GM19043 (cell line): ENCODE data around the gene SEC23B.
"Not testable (repeated sequence)": the region's sequence is repeated elsewhere in the genome, so short reads cannot be mapped to it uniquely, and the experiment has no call there.

Experiments used
- ATAC-seq: cut with Tn5 transposase; IDR thresholded peaks from one replicate; pipeline ENCODE4 v1.9.1; 2021; ENCODE audit warnings: low read depth; ENCODE audit not compliant: unreplicated experiment

Gene SEC23B

DNA sequence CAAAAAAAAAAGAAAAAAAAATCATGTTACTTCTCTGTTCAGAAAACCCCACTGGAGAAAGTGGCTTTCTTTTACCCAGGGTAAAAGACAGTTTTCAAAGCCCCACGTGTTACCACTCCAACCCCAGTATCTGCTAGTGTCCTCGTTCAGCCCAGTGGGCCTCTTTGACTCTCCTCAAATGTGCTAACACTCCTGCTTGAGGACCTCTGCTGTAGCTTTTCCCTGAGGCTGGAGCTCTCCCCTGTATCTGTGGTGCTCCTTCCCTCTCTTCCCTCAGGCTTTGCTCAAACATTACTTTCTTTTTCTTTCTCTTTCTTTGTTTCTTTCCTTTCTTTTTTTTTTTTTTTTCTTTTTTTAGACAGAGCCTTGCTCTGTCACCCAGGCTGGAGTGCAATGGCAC lies 15.3 kb downstream of the SEC23B start:
- no peak for ATAC-seq

DNA sequence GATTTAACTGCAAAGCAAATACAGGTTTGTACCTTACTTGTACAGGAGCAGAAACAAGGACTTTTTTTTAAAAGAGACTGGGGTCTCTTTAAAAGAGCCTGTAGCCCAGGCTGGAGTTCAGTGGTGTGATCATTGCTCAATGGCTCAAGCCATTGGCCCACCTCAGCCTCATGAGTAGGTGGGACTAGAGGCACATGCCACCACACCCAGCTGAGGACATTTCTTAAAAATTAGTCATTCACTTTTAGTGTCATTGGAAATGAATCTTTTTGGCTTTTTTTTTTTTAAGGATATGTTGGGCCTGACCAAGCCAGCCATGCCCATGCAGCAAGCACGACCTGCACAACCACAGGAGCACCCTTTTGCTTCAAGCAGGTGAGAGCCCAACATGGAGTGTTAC lies 16.9 kb downstream of the SEC23B start:
- no peak for ATAC-seq

DNA sequence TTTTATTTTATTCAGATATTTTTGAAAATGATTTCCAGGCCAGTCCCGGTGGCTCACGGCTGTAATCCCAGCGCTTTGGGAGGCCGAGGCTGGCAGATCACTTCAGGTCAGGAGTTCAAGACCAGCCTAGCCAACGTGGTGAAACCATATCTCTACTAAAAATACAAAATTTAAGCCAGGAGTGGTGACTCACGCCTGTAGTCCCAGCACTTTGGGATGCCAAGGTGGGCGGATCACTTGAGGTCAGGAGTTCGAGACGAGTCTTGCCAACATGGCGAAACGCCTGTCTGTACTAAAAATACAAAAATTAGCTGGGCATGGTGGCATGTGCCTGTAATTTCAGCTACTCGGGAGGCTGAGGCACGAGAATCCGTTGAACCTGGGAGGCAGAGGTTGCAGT lies 19.0 kb downstream of the SEC23B start:
- ATAC-seq, result not testable (repeated sequence)

DNA sequence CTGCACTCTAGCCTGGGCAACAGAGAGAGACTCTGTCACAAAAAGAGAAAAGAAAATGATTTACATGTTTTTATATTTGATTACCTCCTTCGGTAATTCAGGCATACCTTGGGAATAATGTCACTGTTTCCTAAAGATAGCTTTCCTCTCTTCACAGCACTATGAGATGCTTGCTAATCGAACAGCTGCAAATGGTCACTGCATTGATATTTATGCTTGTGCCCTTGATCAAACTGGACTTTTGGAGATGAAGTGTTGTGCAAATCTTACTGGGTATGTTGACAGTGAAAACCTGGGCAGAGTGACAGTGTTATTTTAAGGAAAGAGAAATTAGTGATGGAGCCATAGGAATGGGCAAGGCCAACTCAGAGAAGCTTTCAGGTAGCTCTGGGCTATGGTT lies 19.6 kb downstream of the SEC23B start:
- ATAC-seq, result no peak

GRCh38 chr20:18527836-18528235 lies 20.1 kb downstream of the SEC23B start:
- ATAC-seq, result no peak

DNA sequence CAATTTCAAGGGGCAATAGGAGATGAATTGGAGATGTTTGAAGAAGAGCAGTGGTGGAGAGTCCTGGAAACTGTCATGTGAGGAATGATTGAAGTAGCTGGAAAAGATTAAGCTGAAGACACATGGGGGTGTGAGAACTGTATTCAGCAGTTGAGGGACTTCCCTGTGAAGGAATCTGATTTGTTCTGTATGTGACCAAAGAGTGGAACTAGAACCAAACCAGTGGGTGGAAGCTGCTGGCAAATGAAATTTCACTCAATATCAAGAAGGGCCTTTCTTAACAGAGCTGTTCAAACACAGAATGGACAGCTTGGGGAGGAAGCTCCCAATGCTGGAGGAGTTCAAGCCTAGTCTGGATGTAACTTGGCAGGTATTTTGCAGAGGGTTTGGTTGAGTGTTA lies 21.3 kb downstream of the SEC23B start:
- no peak for ATAC-seq

DNA sequence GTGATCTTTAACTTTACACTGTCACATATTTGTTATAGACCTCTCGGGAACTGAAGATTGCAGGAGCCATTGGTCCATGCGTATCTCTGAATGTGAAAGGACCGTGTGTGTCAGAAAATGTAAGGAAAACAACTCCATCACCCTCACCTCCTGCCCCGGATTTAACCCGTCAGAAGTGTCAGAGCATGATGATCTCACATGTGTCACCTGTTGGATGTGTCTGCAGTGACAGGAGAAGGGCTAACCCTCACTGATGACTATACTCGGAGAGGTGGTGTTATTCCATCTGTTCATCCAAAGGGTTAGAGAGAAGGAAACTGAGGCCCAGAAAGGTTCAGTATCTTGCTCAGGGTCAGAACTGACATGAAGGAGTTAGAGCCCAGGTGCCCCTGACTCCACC lies 24.9 kb downstream of the SEC23B start:
- ATAC-seq, result no peak

- ATAC-seq, result no peak
Observed at GRCh38 chr20:18533491-18533890, 25.8 kb downstream of the SEC23B start.

DNA sequence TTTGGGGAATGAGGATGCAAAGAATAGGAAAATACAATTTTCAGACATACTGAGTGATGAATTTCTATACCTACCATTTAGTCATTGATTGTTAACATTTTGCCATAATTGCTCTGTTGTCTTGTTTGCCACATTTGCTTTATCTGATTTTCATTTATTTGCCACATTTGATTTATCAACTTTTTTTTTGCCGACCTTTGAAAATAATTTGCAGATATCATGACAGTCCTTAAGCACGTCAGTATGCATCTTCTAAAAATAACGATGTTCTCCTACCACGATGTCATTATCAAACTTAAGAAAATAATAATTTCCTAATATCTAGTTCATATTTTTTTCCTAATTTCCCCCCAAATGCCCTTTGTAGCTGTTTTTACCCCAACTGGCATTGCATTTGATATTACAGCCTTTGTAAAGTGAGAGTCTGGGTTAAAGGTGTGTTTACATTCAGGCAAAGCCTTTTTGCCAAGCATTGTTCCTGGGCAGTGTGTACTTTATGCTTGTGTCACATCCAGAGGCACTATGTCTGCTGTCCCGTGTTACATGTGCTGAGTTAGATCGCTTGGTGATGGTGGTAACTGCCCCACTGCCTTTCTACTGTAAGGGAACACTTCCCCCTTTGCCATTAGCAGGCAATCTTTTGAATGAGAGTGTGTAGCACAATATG lies 26.4 kb downstream of the SEC23B start:
- no peak for ATAC-seq

GRCh38 chr20:18537651-18538050 lies 29.9 kb downstream of the SEC23B start:
- no peak for ATAC-seq

DNA sequence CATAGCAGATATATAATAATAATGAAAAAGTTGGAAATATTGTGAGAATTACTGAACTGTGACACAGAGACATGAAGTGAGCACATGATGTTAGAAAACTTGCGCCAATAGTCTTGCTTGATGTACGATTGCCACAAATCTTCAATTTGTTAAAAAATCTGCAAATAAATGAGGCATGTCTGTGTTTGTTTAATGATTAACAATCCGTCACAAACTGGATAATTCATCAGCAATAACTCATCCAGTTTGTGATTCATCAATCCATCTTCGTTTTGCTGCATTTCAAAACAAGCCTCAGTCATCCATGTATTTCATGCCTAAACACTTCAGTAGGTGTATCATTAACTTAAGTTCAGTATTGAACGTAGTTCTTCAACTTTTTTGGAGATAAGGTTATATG lies 34.0 kb downstream of the SEC23B start:
- ATAC-seq, result no peak

GRCh38 chr20:18543216-18543615 lies 35.5 kb downstream of the SEC23B start:
- no peak for ATAC-seq

GRCh38 chr20:18543932-18544331 lies 36.2 kb downstream of the SEC23B start:
- no peak for ATAC-seq

DNA sequence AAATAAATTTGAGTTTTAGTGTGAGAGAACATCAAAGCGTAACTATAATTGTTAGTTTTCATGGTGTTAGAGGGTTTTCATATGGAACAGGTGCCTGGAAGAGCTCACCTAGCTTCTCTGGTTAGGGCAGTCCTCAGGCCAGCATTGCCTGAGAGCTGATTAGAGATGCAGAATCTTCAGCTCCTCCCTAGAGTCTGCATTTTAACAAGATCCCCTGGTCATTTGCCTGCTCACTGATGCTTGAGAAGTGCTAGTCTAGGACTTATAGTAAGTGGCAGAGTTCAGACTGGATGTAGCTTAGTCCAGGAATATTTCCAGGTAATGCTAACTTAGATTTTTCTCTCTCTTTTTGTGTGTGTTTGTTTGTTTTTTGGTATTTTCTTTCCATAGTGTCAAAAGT lies 37.8 kb downstream of the SEC23B start:
- ATAC-seq, result no peak

- ATAC-seq, result no peak
Observed at GRCh38 chr20:18548465-18548864, 40.7 kb downstream of the SEC23B start.

GRCh38 chr20:18553746-18554145 lies 46.0 kb downstream of the SEC23B start:
- ATAC-seq, result no peak

DNA sequence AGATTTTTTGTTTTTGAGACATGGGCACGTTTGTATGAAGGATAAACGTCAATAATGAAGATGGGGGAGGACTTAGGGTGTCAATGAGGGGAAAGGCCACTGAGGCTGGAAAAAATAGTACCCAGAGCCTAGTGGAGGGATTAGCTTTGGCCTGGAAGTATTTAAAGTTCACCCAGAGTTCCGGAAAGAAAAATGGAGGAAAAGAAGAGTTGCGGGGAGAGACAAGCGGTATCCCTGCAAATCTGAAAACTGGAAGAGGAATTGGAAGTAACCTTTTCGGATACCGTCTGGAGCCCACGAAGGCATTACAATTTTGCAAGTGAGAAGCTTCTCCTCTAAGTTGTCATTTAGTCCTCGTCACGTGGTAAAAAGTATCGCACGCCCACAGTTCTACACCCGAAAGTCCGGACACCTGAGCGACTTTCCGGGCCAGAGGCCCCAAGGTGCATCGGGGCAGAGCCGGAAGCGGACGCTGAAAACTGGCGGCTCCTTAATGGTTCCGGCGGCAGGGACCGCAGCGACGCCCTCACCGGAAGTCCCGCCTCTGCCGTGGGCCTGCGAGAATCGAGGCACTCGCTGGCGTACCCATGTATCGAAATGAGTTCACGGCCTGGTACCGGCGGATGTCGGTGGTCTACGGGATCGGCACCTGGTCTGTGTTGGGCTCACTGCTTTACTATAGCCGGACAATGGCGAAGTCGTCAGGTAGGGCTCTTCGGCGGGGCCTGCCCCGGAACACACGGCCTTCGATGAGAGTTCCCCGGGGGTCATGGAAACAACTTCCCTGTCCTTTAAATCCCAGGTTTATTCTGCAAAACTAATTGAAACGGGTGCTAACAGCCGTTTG lies 59.4 kb downstream of the SEC23B start, which contains the start of gene SMIM26:
TSS of gene SMIM26 (plus strand) at position 541 of the 847 bp plus-strand sequence. CDS start at position 588, 47 bp downstream.
- ATAC-seq, result peak; percentile 100

GRCh38 chr20:18567739-18568091 lies 60.0 kb downstream of the SEC23B start:
- no peak for ATAC-seq

GRCh38 chr20:18571009-18571408 lies 63.3 kb downstream of the SEC23B start:
- ATAC-seq, result no peak

DNA sequence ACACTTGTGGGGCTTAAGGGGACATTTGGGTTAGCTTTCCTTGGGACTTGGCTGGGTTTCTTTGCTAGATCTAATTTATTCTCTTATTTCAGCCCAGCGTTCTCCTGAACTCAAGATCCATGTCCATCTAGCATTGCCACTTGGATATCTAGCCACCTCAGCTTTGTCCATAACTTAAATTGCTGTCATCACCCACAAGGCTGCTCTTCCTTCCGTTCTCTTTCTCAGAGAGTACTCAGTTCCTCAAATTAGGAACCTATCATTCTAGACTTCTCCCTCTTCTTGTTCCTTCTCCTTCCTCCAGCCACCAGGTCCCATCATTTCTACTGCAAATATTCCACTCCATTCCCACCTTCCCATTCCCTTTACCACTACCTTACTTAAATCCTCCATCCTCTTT lies 63.8 kb downstream of the SEC23B start:
- ATAC-seq, result no peak

DNA sequence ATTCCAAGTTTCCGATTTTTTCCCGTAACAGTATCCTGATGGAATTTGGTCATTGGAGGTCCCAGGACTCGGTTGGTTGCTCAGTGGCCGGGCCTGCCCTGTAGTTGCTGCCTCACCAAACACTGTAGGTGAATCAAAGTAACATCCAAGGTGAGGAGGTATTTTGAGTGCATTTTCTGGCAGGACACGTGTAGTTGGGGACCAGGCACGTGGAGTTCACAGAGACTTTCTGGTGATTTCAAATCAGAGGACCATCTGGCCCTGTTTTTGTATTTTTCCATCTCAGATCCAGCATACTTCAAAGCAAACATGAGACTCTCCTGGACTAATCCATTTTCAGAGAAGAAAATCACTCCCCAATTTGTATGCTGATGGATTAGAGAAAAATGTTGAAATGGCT lies 70.2 kb downstream of the SEC23B start:
- ATAC-seq, result no peak

- no peak for ATAC-seq
Observed at GRCh38 chr20:18578581-18578980, 70.8 kb downstream of the SEC23B start.
